Measurements from ENCODE around the gene LYRM4.

Gene LYRM4

DNA sequence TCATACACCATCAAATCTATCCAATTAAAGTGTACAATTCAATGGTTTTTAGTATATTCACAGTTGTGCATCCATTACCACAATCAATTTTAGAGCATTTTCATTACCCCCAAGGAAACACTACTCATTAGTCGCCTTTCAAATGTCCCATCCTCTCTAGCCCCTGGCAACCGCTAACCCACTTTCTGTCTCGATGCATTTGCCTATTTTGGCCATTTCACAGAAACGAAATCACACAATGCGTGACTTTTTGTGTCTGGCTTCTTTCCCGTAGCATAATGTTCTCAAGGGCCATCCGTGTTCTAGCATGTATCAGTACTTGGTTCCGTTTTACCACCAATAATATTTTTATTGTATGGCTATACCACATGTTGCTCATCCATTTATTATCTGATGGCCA, 123.9 kb downstream of the LYRM4 start:
- no peak for DNase-seq (ENCODE audit: low read depth)
- H3K4me3 ChIP-seq (ENCODE audit: low read length), result no peak overlapping the region
- TF ChIP-seq, protein P1, sequence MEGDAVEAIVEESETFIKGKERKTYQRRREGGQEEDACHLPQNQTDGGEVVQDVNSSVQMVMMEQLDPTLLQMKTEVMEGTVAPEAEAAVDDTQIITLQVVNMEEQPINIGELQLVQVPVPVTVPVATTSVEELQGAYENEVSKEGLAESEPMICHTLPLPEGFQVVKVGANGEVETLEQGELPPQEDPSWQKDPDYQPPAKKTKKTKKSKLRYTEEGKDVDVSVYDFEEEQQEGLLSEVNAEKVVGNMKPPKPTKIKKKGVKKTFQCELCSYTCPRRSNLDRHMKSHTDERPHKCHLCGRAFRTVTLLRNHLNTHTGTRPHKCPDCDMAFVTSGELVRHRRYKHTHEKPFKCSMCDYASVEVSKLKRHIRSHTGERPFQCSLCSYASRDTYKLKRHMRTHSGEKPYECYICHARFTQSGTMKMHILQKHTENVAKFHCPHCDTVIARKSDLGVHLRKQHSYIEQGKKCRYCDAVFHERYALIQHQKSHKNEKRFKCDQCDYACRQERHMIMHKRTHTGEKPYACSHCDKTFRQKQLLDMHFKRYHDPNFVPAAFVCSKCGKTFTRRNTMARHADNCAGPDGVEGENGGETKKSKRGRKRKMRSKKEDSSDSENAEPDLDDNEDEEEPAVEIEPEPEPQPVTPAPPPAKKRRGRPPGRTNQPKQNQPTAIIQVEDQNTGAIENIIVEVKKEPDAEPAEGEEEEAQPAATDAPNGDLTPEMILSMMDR (conservative IDR thresholded peaks at IDR 0.05; ENCODE audit: low read length), result no peak

GRCh38 chr6:5135788-5136376, 124.9 kb downstream of the LYRM4 start:
- TF ChIP-seq, protein P1 (conservative IDR thresholded peaks at IDR 0.05; ENCODE audit: low read length), result peak; percentile 49
- no peak for DNase-seq (ENCODE audit: low read depth)
- H3K4me3 ChIP-seq (ENCODE audit: low read length), result no peak overlapping the region

DNA sequence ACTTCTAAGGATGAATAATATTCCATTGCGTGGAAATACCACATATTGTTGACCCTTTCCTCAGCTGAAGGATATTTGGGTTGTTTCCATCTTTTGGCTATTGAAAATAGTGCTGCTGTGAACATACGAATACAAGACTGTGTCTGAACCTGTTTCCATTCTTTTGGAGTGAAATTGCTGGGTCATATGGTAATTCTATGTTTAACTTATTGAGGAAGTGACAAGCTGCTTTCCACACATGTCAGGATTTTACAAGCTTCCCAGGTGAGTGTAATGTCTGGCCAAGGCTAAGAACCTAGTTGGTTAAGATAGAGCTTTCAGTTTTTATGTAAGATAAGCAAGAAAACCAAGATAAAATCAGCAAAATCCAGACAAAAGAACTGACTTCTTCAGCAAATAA, 126.8 kb downstream of the LYRM4 start:
- no peak for DNase-seq (ENCODE audit: low read depth)
- no peak overlapping the region for H3K4me3 ChIP-seq (ENCODE audit: low read length)
- TF ChIP-seq, protein P1 (conservative IDR thresholded peaks at IDR 0.05; ENCODE audit: low read length), result no peak

DNA sequence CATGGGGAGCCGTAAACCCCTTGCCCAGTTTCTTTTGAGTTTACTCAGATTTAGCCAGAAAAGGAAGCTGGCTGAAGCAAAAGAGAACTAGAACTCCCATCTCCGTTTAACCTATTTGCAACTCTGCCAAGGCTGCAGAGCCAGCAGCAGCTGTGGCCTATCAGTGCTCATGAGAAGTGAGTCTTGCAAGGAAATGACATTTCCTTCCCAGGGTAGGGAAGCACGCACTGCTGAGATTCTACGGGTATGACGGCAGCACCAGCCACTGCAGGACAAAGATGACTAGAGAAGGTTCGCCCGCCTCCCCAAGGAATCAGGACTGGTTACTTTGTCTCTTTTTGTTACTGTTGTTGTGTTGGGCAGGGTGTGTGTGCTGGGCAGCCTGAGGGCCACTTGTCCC, 128.0 kb downstream of the LYRM4 start:
- peak overlapping the region; percentile 24 for H3K4me3 ChIP-seq (ENCODE audit: low read length)
- TF ChIP-seq, protein P1 (conservative IDR thresholded peaks at IDR 0.05; ENCODE audit: low read length), result no peak
- peak; percentile 94 for DNase-seq (ENCODE audit: low read depth)

GRCh38 chr6:5130135-5130866, 130.4 kb downstream of the LYRM4 start:
- DNase-seq (ENCODE audit: low read depth), result no peak
- H3K4me3 ChIP-seq (ENCODE audit: low read length), result no peak overlapping the region

GRCh38 chr6:5128351-5128750, 132.4 kb downstream of the LYRM4 start:
- TF ChIP-seq, protein P1 (conservative IDR thresholded peaks at IDR 0.05; ENCODE audit: low read length), result no peak
- no peak overlapping the region for H3K4me3 ChIP-seq (ENCODE audit: low read length)
- no peak for DNase-seq (ENCODE audit: low read depth)

More at GRCh38 chr6:5130135-5130866, 130.4 kb downstream of the LYRM4 start:
- TF ChIP-seq, protein P1 (conservative IDR thresholded peaks at IDR 0.05; ENCODE audit: low read length), result no peak

GRCh38 chr6:5127106-5127687, 133.6 kb downstream of the LYRM4 start:
- TF ChIP-seq, protein P1 (conservative IDR thresholded peaks at IDR 0.05; ENCODE audit: low read length), result no peak
- no peak for DNase-seq (ENCODE audit: low read depth)
- H3K4me3 ChIP-seq (ENCODE audit: low read length), result no peak overlapping the region

Measured in AG10803 (cell line).